GM12873 (cell line): Measurements from ENCODE around the gene SPIRE1.

ENCODE experiments used
- CTCF ChIP-seq: IDR thresholded peaks from 2 replicates; pipeline ENCODE4 v1.5.1; 2012; ENCODE audit warnings: low read depth, mild to moderate bottlenecking, moderate library complexity, low read length, control low read depth; ENCODE audit not compliant: insufficient read depth; ENCODE audit errors: missing control alignments

Gene SPIRE1

GRCh38 chr18:12479982-12480381 is 177.9 kb downstream of the SPIRE1 start:
- TF ChIP-seq CTCF = no peak

GRCh38 chr18:12479536-12479935 is 178.4 kb downstream of the SPIRE1 start:
- TF ChIP-seq CTCF = no peak

- no peak for TF ChIP-seq CTCF
Measured at GRCh38 chr18:12478269-12479047, 179.4 kb downstream of the SPIRE1 start.

- TF ChIP-seq CTCF = no peak
Measured at GRCh38 chr18:12477606-12478005, 180.3 kb downstream of the SPIRE1 start.

GRCh38 chr18:12476955-12477354 is 181.0 kb downstream of the SPIRE1 start:
- TF ChIP-seq CTCF = no peak

- TF ChIP-seq CTCF = no peak
Measured at GRCh38 chr18:12474876-12475275, 183.0 kb downstream of the SPIRE1 start.

- TF ChIP-seq CTCF = no peak
Measured at GRCh38 chr18:12474146-12474545, 183.8 kb downstream of the SPIRE1 start.
